ENCODE results near the gene PCSK9.

DNA sequence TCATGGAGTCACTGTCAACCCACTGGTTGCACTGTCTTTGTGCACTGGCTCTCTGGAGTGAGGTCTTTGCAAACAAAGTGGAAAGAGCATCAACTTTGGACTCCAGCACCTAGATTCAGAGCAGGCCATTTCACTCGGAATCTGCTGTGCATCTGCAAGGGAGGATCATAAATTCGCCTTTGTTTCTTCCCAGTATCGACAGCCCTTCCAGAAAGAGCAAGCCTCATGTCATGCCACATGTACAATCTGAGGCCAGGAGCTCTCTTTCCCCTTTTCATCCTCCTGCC lies 853 bp upstream of the PCSK9 start:
- TF ChIP-seq POLR2A (IDR thresholded peaks at IDR 0.05; ENCODE audit: extremely low read depth, insufficient read length), result no peak
- TF ChIP-seq, protein P1, sequence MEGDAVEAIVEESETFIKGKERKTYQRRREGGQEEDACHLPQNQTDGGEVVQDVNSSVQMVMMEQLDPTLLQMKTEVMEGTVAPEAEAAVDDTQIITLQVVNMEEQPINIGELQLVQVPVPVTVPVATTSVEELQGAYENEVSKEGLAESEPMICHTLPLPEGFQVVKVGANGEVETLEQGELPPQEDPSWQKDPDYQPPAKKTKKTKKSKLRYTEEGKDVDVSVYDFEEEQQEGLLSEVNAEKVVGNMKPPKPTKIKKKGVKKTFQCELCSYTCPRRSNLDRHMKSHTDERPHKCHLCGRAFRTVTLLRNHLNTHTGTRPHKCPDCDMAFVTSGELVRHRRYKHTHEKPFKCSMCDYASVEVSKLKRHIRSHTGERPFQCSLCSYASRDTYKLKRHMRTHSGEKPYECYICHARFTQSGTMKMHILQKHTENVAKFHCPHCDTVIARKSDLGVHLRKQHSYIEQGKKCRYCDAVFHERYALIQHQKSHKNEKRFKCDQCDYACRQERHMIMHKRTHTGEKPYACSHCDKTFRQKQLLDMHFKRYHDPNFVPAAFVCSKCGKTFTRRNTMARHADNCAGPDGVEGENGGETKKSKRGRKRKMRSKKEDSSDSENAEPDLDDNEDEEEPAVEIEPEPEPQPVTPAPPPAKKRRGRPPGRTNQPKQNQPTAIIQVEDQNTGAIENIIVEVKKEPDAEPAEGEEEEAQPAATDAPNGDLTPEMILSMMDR (IDR thresholded peaks at IDR 0.05; ENCODE audit: low read depth, low read length), result no peak
- TF ChIP-seq, protein P2, sequence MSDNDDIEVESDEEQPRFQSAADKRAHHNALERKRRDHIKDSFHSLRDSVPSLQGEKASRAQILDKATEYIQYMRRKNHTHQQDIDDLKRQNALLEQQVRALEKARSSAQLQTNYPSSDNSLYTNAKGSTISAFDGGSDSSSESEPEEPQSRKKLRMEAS (IDR thresholded peaks at IDR 0.05; ENCODE audit: low read depth, low read length), result no peak

All from NB4 (cell line).